GM19455 (cell line): Measurements from ENCODE around the gene ARHGAP26.
A peak's percentile ranks its signal among the peaks of the same experiment; 100 is the strongest.

ENCODE experiments used
- ATAC-seq: cut with Tn5 transposase; IDR thresholded peaks from one replicate; pipeline ENCODE4 v1.9.1; 2021; ENCODE audit not compliant: unreplicated experiment

ARHGAP26 gene

GRCh38 chr5:142782976-142783530 lies 12.9 kb downstream of the ARHGAP26 start:
- ATAC-seq, result no peak

DNA sequence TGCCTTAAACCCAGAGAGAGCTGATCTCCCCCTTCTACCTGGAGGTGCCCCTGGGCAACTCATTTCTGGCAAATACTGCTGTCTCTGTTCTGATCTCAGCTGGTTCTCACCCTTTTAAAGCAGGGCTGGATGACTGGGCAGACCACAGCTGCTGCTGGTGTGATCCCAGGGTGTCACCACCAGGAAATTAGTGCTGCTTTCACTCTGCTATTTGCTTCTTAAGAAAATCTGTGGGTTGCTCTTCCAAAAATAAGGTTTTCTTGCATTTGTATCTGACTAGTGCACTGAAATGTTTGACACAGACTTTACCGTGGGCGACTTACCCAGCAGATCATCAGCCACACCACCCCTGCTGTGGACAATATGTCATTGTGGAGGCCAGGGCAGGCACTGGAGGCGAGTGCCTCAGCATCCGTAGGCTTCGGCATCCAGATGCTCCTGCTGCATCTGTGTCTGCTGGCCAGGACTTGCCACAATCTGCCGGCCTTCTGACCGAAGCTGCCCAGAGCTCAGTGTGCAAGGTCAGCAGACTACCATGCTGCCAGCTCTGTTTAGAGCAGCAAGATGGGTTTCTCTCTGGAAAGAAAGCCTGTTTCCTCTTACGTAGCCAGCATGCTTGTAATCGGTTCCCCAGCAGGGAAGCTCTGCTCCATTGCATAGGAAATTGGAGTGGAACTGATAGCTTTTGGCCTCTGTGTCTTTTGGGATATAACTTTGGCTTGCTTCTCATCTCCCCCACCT lies 13.6 kb downstream of the ARHGAP26 start:
- peak; percentile 85 for ATAC-seq

DNA sequence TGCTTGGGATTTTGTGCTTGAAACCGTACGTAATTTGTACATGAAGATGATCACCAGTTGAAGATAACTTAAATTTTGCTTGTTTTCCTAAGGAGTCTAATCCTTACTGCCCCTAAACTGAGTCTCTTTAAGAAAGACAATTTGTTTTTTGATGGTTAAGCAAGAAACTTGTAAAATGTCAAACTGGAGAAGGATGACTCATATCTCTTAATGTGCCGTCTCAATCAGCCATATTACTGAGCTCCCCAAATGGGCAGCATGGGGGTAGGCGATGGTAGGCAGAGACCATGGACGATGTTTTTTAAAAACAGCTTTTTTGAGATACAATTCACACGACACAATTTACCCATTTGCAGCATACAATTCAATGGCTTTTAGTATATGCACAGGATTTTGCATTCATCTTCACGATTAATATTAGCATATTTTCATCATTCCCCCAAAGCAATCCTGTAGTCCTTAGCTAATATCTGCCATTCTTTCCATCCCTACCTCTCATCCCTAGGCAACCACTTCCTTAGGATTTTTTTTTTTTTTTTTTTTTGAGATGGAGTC lies 14.3 kb downstream of the ARHGAP26 start:
- no peak for ATAC-seq

DNA sequence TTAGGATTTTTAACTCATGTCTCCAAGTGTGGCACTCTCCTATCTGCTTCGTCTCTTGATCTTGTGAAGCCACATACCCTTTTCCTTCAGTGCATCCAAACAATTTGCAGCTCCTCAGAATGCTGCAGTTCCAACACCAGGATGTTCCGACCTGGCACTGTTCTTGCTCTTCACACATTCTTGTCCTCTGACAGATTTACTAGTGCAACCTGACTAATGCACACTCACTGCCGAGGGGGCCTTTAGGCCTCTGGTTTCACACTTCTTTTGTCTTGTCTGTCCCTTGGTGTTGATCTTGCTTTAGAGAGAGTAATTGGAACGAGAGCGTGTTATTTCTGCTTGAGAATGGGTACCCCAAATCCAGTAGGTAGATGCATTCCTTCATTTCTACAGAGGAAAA lies 15.0 kb downstream of the ARHGAP26 start:
- ATAC-seq, result no peak

- no peak for ATAC-seq
Measured at GRCh38 chr5:142789206-142789605, 19.0 kb downstream of the ARHGAP26 start.

DNA sequence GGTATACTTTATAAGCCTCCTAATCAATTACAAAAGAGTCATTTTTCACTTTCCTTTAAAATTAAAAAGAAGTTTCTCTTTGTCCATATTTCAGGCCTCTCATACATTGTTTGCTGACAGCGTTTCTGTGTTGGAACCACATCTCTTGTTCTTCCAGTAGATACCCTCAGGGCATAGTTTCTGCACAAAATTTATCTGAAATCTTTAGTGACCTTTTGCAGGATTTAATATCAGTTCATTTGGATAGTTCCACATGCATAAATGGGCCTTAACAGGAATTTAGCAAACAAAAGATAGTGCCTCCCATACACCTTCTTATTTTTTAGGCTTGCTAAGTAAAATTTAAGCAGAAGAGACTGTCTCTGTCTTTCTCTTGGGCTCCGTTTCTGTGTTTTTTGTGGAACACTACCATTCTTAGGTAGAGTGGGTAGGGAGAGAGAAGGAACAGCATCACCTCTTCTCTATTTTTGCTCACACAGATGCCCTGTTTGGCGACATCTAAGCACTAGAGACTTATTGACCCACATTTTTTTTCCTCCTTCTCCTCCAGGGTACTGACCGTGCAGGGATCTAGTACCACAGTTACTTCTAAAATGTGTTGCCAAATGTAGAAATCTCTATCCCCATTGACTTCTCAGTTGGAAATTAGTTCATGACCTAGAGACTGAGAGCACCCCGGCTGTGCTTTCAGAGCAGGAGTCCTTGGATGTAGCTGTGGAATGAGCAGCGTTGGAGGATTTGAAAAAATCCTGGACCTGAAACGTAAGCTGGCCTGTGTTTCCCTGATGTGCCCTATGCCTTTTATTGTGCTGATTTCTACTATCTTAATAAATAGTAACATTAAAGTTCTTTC lies 22.1 kb downstream of the ARHGAP26 start:
- no peak for ATAC-seq

GRCh38 chr5:142792865-142793232 lies 22.7 kb downstream of the ARHGAP26 start:
- no peak for ATAC-seq

GRCh38 chr5:142794537-142794936 lies 24.4 kb downstream of the ARHGAP26 start:
- ATAC-seq, result no peak

GRCh38 chr5:142795251-142795650 lies 25.1 kb downstream of the ARHGAP26 start:
- no peak for ATAC-seq

- ATAC-seq, result no peak
Measured at GRCh38 chr5:142796492-142797109, 26.4 kb downstream of the ARHGAP26 start.

GRCh38 chr5:142797420-142797819 lies 27.2 kb downstream of the ARHGAP26 start:
- ATAC-seq, result no peak

GRCh38 chr5:142798099-142798770 lies 28.1 kb downstream of the ARHGAP26 start:
- no peak for ATAC-seq

GRCh38 chr5:142800776-142801494 lies 30.8 kb downstream of the ARHGAP26 start:
- ATAC-seq, result peak; percentile 96

- ATAC-seq, result no peak
Measured at GRCh38 chr5:142801495-142801871, 31.3 kb downstream of the ARHGAP26 start.

DNA sequence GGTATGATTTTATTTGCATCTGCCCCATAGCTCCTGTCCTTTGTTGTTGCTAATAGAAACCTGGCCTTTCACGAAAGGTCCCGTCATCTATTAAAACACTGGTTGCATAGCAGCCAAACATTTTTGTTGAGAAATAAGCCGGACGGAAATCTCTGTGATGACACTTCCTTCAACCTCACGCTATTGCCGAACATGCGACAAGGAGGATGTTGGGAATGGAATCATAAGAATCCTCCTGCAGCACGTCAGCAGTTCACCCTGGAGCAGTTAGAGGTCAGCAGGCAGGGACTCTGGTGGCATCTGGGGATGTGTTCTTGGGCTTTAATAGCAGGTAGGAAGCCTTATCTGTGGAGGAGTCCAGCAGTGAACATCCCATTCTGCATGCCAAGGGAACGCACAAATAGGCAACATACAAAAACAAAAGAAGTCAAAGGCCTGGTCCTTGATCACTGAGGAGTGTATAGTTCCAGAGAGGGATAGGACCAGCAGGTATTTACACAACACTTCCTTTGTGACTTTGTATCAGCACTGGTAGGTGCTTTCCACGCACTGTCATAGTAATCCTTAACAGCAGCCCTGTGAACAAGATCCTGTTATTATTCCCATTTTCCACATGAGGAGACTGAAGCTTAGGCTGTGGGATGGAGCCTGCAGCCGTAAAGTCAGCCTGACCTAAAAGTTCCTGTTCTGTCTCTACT lies 33.4 kb downstream of the ARHGAP26 start:
- no peak for ATAC-seq

DNA sequence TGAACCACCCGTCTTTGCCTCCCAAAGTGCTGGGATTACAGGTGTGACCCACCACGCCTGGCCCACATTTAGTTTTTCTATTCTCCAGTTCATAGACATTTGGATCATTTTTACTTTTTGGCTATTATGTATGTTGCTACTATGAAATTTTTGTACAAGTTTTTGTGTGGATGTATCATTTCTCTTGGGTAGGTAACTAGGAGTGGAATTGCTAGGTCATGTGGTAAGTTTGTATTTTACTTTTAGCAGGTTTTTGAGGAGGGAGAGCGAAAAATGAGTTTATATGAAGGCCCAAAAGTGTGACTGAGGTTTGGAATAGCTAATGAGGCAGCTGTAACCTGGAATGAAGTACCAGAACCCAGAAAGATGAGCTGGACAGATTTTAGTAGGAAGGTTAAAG lies 35.2 kb downstream of the ARHGAP26 start:
- ATAC-seq, result no peak

DNA sequence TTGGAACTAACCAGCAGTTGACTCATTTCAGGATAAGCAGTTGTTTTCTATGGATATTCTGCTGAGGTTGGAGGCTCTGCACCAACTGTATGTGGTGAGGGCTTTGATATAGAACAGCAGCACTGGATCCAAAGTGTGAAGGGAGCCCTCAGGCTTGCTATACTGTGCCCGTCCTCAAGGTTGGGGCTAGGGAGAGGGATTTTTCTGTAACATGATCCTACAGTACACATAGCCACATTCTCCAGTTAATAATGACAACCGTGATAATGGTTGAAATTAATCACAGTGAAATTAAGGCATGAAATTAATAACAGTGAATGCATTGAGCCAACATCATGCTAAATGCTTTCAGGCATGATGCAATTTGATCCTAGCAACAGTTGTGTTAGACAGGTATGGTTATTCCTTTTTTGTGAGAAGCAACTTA lies 36.7 kb downstream of the ARHGAP26 start:
- no peak for ATAC-seq

DNA sequence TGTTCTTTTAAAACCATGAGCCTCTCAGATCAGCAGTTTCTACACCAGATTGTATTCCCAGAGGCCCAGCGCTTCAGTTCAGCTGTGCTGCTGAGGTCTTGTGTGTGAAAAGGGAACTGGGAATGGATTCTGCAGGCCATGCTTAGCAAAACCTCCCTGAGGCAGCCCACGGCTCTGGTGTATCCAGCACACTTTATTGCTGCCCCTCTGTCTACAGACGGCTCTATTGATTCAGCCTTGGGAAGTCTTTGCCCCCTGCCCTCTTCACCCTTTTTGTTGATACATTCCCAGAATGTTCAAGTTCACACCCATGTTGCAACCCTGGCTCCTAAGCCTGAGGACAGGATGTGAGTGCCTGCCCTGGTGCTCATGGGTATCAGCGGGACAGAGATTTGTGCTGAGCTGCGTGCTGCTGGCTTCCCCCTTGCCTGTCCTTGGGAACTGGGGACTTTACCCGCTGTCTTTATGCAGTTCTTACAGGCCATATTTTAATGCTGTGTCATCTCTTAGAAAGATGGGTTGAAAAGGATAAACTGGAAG lies 37.3 kb downstream of the ARHGAP26 start:
- ATAC-seq, result no peak
